ENCODE data around the gene NMRK1.

Gene NMRK1

GRCh38 chr9:75102177-75102790, 14.3 kb upstream of the NMRK1 start:
- DNase-seq (ENCODE audit: low read depth in 2 of 2, low spot score in 1 of 2), result no peak

- no peak for DNase-seq (ENCODE audit: low read depth in 2 of 2, low spot score in 1 of 2)
Measured at GRCh38 chr9:75101004-75101588, 13.1 kb upstream of the NMRK1 start.

DNA sequence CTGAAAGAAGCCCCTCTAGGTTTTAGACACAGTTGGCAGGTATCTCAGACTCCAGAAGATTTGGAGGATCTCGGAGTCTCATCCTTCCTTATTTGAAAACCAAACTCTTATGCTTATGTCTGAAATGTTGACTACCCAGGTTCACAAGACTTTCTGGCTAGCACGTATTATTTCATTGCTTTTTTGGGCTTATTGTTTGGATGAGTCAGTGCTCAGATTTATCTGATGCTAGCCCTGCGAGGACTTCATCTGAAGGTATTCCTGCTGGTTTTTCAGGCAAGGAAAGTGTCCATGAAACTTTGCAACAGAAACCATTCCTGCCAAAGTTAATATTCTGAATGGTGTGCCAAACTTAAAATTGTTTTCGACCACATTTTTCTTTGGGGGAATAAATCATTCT, 8.8 kb upstream of the NMRK1 start:
- no peak for DNase-seq (ENCODE audit: low read depth in 2 of 2, low spot score in 1 of 2)

GRCh38 chr9:75092766-75093165, 4.8 kb upstream of the NMRK1 start:
- no peak for DNase-seq (ENCODE audit: low read depth in 2 of 2, low spot score in 1 of 2)

DNA sequence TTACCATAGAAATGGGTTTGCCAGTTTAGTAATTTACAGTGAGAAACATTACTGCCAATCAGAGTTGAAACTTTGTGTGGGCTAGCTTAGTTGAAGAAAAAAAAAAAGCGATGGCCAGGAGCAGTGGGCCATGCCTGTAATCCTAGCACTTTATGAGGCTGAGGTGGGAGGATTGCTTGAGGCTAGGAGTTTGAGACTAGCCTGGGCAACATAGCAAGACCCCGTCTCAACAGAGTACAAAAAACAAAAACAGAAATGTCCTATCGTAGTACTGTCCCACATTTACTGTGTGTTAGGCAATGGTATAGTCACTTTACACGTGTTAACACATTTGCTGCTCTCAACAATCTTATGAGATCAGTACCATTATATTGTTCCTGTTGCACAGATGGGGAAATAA, 2.6 kb upstream of the NMRK1 start:
- DNase-seq (ENCODE audit: low read depth in 2 of 2, low spot score in 1 of 2), result no peak

DNA sequence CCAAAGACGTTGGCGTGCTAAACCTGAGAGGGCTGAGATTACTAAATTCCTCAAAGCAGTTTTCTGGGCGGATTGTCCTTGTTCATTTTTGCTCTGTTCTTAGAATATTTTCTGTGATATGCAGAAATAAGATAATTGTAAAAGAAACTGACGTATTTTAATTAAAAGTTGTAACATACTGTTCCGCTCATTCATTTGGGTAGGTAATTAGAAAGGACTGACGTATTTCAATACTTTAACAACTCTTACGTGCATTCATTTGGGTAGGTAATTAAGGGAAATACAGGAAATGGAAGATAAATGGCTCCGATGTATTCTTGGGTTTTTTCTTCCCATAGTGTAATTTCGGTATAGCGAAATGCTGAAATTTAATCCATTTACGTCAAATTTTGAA, 1.4 kb upstream of the NMRK1 start:
- no peak for DNase-seq (ENCODE audit: low read depth in 2 of 2, low spot score in 1 of 2)

- no peak for DNase-seq (ENCODE audit: low read depth in 2 of 2, low spot score in 1 of 2)
Measured at GRCh38 chr9:75088646-75089372, 854 bp upstream of the NMRK1 start.

DNA sequence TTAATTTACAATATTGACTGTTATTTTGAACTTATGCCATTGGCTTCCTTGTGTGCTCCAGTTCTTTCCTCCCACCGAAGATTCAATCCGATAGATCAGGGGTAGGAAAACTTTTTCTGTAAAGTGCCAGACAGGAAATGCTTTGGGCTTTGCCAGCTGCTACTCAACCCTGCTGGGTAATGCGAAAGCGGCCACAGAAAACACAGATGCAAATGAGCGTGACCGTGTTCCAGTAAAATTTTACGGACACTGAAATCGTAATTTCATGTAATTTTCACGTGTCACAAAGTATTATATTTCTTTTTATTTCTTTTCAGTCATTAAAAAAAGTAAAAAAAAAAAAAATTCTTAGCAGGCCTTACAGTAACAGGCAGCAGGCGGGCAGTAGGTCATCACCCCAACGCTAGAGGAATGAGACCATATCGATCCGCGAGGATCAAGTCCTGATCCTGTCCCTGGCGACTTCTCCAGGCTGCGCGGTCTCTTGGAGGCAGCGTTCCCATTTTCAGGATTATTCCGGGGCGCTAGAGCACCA, 599 bp downstream of the NMRK1 start:
- no peak for DNase-seq (ENCODE audit: low read depth in 2 of 2, low spot score in 1 of 2)

- DNase-seq (ENCODE audit: low read depth in 2 of 2, low spot score in 1 of 2), result no peak
Measured at GRCh38 chr9:75086541-75087288, 1.2 kb downstream of the NMRK1 start.

DNA sequence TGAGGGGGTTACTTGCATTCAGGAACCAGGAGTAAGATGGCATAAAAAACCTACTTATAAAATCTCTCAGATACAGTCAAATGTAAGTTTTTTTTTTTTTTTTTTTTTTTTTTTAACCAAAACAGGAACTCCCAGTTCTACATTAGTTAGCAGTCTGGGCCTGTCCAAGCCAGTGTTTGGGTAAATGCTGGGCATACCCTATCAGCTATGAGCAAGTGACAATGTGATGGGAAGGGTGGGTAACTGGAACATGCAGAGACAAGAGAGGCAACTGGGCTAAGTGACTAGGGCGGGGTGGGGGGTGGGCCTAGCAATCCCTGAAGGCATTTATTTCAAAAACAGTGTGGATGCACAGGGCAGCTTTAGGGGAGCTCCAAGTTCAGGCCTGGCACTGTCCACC, 2.3 kb downstream of the NMRK1 start:
- DNase-seq (ENCODE audit: low read depth in 2 of 2, low spot score in 1 of 2), result no peak

DNA sequence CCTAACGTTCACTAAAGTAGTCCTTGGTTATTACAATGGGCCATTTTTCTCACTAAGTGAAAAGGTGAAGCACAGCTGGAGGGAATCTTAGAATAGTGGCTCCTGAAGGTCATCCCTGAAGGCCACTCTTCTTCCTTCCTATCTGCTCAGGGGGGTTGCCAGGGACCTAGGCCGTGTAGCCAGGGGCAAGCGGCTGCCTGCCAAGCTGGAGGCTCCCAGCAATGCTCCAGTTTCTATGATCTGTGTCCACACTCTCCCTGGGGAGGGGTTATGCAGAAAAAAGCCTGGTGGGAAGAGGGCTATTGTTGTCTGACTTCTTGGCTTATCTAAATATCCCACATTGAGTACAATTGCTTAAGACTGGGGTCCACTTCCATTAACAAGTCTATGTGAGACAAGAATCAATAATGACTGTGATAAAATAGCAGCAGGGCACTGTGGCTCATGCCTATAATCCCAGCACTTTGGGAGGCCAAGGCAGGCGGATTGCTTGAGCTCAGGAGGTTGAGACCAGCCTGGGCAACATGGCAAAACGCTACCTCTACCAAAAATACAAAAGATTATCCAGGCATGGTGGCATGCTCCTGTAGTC, 3.8 kb downstream of the NMRK1 start:
- DNase-seq (ENCODE audit: low read depth in 2 of 2, low spot score in 1 of 2), result no peak

- DNase-seq (ENCODE audit: low read depth in 2 of 2, low spot score in 1 of 2), result no peak
Measured at GRCh38 chr9:75083188-75083970, 4.6 kb downstream of the NMRK1 start.

DNA sequence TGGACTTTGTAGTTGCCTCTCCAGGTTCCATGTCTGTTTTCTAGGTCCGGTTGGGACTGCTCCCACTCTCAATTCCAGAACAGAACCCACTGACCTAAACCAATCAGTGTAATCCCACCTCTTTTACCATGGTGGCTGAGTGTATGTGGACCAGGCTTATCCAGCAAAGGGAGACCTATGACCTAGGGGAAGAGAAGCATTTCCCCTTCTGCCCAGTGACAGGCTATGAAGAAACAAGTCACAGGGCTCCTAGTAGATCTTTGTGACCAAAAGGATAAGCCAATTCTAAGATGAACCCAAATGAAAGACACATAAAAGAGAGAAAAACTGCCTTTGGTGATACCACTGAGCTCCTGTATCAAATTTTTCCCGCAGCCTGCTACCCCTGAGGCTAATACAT, 6.3 kb downstream of the NMRK1 start:
- no peak for DNase-seq (ENCODE audit: low read depth in 2 of 2, low spot score in 1 of 2)

GRCh38 chr9:75072895-75073294, 15.1 kb downstream of the NMRK1 start:
- no peak for DNase-seq (ENCODE audit: low read depth in 2 of 2, low spot score in 1 of 2)

GRCh38 chr9:75071530-75072122, 16.3 kb downstream of the NMRK1 start:
- no peak for DNase-seq (ENCODE audit: low read depth in 2 of 2, low spot score in 1 of 2)

DNA sequence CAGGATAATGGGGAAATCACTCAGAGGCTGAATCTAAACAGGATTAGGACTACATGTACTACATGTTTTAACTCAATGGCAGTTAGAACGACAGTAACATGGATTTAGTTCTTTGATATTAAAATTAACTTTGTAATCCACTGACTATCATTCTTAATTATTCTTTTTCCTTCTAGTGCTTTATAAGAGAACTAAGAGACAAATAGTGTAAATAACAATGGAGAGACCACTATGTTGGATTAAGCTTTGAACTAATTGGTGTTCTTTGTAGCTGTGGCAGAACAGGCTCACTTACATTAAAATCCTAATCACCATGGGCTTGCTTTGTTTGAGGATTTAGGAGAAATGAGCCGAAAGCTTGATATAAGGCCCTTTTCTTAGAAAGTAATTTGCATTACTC, 18.8 kb downstream of the NMRK1 start:
- no peak for DNase-seq (ENCODE audit: low read depth in 2 of 2, low spot score in 1 of 2)

DNA sequence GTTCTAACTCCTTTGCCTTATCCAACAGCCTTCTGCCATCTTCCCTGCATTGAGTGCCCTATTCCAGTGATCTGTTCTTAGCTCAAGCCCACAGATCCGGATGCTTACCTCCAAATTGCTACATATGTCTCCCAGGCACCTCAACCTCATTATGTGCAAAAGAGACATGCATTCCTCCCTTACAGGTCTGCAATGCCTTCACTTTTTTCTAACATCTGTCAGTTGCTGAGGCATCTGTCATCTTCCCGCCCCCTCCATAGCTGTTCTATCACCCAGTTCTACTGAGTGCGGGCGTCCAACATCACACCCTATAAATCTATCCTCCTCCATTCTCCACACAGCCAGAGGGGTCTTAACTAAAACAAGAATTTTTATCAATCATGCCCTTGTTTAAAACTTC, 20.1 kb downstream of the NMRK1 start:
- DNase-seq (ENCODE audit: low read depth in 2 of 2, low spot score in 1 of 2), result no peak

DNA sequence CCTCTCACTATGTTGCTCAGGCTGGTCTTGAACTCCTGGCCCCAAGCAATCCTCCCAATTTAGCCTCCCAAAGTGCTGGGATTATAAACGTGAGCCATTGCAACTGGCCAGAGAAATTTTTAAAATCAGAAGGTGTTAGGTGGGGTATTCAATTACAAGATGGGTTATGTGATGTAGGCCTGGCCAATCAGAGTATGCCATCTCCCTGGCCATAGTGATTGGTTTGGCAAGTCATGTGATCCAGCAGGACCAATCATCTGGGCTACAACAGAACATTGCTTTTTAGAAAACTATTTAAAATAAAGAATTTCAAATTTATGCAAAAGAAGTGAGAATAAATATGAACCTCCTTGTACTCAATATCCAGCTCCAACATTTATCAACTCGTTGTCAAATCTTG, 22.4 kb downstream of the NMRK1 start:
- no peak for DNase-seq (ENCODE audit: low read depth in 2 of 2, low spot score in 1 of 2)

GRCh38 chr9:75064307-75065025, 23.5 kb downstream of the NMRK1 start:
- DNase-seq (ENCODE audit: low read depth in 2 of 2, low spot score in 1 of 2), result no peak

Measured in stimulated activated CD8-positive, alpha-beta memory T cell treated with anti-CD3 and anti-CD28 coated beads, Interleukin-4, amount 100 ng/mL, for 4 hours (primary cell).